ENCODE measurements around the gene DENND2C.

DNA sequence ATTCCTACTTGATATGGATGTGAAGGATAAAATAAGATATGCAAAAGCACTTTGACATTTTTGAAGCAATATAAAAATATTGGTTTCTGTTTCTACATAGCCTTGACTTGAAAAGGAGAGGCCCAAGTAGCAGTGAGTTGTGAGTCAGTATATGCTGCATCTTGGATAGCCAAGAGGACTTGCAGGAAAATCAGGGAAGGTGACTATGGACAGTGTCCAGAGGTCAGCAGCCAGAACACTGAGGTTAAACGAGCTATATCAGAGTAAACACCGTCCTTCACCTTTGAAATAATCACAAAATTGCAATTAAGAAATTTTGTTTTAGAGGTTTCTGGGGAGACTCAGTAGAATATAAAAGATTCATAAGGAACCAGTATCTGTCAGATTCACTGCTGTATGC, 32.1 kb upstream of the DENND2C start:
- TF ChIP-seq POLR2A (IDR thresholded peaks at IDR 0.05): no peak
- TF ChIP-seq, protein P1, sequence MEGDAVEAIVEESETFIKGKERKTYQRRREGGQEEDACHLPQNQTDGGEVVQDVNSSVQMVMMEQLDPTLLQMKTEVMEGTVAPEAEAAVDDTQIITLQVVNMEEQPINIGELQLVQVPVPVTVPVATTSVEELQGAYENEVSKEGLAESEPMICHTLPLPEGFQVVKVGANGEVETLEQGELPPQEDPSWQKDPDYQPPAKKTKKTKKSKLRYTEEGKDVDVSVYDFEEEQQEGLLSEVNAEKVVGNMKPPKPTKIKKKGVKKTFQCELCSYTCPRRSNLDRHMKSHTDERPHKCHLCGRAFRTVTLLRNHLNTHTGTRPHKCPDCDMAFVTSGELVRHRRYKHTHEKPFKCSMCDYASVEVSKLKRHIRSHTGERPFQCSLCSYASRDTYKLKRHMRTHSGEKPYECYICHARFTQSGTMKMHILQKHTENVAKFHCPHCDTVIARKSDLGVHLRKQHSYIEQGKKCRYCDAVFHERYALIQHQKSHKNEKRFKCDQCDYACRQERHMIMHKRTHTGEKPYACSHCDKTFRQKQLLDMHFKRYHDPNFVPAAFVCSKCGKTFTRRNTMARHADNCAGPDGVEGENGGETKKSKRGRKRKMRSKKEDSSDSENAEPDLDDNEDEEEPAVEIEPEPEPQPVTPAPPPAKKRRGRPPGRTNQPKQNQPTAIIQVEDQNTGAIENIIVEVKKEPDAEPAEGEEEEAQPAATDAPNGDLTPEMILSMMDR (IDR thresholded peaks at IDR 0.05): no peak

Data from testis (tissue), 2 donors.